ENCODE results near the gene CARHSP1. TPM values are rescaled to one million over a fixed set of nuclear protein-coding genes. Genes with fewer than 3 reads are reported as not detected.
A peak's percentile ranks its signal among the peaks of the same experiment; 100 is the strongest.

Gene CARHSP1
- total RNA-seq, 2 experiments from 2014 or later: 25.5 to 27.8 TPM

GRCh38 chr16:8910811-8911210 lies 42.0 kb upstream of the CARHSP1 start:
- intact Hi-C loops (cut with DNase I, micrococcal nuclease): no loop called here

GRCh38 chr16:8908810-8909468 lies 40.1 kb upstream of the CARHSP1 start:
- TF ChIP-seq CTCF (IDR thresholded peaks at IDR 0.05): no peak
- ChIA-PET CTCF (interaction anchor here (3.2 kb wide), 1 partner anchor 27 kb away, joined by 12 read pairs; no protein-coding TSS in a partner anchor), POLR2A (interaction anchor here (0.6 to 1.2 kb wide), 5 partner anchors 11 to 191 kb away, joined by 3 read pairs; no protein-coding TSS in a partner anchor)
- Histone ChIP-seq H3K27me3 (ENCODE audit: control insufficient read depth in 1 of 2, insufficient read depth in 2 of 2, low read length in 2 of 2) (no peaks in the 10 kb centered on the region), H3K9me3 (ENCODE audit: control insufficient read depth in 1 of 2, insufficient read depth in 1 of 2, low read length in 2 of 2) (no peaks in the 10 kb centered on the region), H3K36me3 (ENCODE audit: insufficient read depth, low read length) (peaks cover 97% of the 10 kb centered on the region), H3K4me3 (ENCODE audit: low read length) (no peak overlapping the region), H3K27ac (ENCODE audit: low read depth in 1 of 2, low read length in 2 of 2) (no peak overlapping the region), H3K4me1 (ENCODE audit: insufficient read depth, low read length) (peaks cover 16% of the 10 kb centered on the region)
- ATAC-seq (ENCODE audit: poor library complexity) (peak; percentile 69), DNase-seq (peak in 2 of 14 experiments; percentile 24 to 35)
- Mint-ChIP-seq H3K9me3 (no peaks in the 10 kb centered on the region), H3K36me3 (ENCODE audit: low read depth) (peaks cover 96% of the 10 kb centered on the region), H3K4me3 (no peak overlapping the region), H3K4me1 (ENCODE audit: low read depth) (peaks cover 23% of the 10 kb centered on the region), H3K27ac (peak overlapping the region; percentile 34), H3K27me3 (no peaks in the 10 kb centered on the region)
- intact Hi-C loops (cut with DNase I, micrococcal nuclease): loop anchor here (5.0 to 10.0 kb wide), 4 partner anchors 38 to 228 kb away; no protein-coding TSS in a partner anchor

More at GRCh38 chr16:8910811-8911210, 42.0 kb upstream of the CARHSP1 start:
- DNase-seq (no peak), ATAC-seq (ENCODE audit: poor library complexity) (no peak)
- Histone ChIP-seq H3K9me3 (ENCODE audit: control insufficient read depth in 1 of 2, insufficient read depth in 1 of 2, low read length in 2 of 2) (no peaks in the 10 kb centered on the region), H3K4me1 (ENCODE audit: insufficient read depth, low read length) (peaks cover 16% of the 10 kb centered on the region), H3K27ac (ENCODE audit: low read depth in 1 of 2, low read length in 2 of 2) (no peak overlapping the region), H3K4me3 (ENCODE audit: low read length) (no peak overlapping the region), H3K27me3 (ENCODE audit: control insufficient read depth in 1 of 2, insufficient read depth in 2 of 2, low read length in 2 of 2) (no peaks in the 10 kb centered on the region), H3K36me3 (ENCODE audit: insufficient read depth, low read length) (peaks cover 97% of the 10 kb centered on the region)
- H3K9me3 Mint-ChIP-seq: no peaks in the 10 kb centered on the region
- CTCF ChIA-PET: interaction anchor here (3.2 kb wide), 1 partner anchor 26 kb away, joined by 12 read pairs; no protein-coding TSS in a partner anchor
- TF ChIP-seq CTCF (IDR thresholded peaks at IDR 0.05): no peak
- no peak overlapping the region for H3K4me3 Mint-ChIP-seq
- POLR2A ChIA-PET: interaction anchor here (1.0 to 1.1 kb wide), 2 partner anchors 13 to 35 kb away, joined by 3 read pairs; no protein-coding TSS in a partner anchor
- no peak overlapping the region for H3K27ac Mint-ChIP-seq
- H3K4me1 Mint-ChIP-seq (ENCODE audit: low read depth): peaks cover 27% of the 10 kb centered on the region
- peaks cover 97% of the 10 kb centered on the region for H3K36me3 Mint-ChIP-seq (ENCODE audit: low read depth)
- no peaks in the 10 kb centered on the region for H3K27me3 Mint-ChIP-seq

- TF ChIP-seq CTCF (IDR thresholded peaks at IDR 0.05): no peak
- peaks cover 16% of the 10 kb centered on the region for H3K4me1 ChIP-seq (ENCODE audit: insufficient read depth, low read length)
- H3K9me3 Mint-ChIP-seq: no peaks in the 10 kb centered on the region
- no peaks in the 10 kb centered on the region for H3K27me3 Mint-ChIP-seq
- no peak overlapping the region for H3K27ac ChIP-seq (ENCODE audit: low read depth in 1 of 2, low read length in 2 of 2)
- H3K27me3 ChIP-seq (ENCODE audit: control insufficient read depth in 1 of 2, insufficient read depth in 2 of 2, low read length in 2 of 2): no peaks in the 10 kb centered on the region
- H3K4me1 Mint-ChIP-seq (ENCODE audit: low read depth): peaks cover 23% of the 10 kb centered on the region
- no peak for ATAC-seq (ENCODE audit: poor library complexity)
- intact Hi-C loops (cut with DNase I, micrococcal nuclease): loop anchor here (5.0 to 10.0 kb wide), 4 partner anchors 40 to 230 kb away; no protein-coding TSS in a partner anchor
- peaks cover 96% of the 10 kb centered on the region for H3K36me3 Mint-ChIP-seq (ENCODE audit: low read depth)
- H3K36me3 ChIP-seq (ENCODE audit: insufficient read depth, low read length): peaks cover 99% of the 10 kb centered on the region
- ChIA-PET POLR2A (no interaction called here), CTCF (interaction anchor here (1.7 kb wide), 1 partner anchor 29 kb away, joined by 4 read pairs; no protein-coding TSS in a partner anchor)
- H3K9me3 ChIP-seq (ENCODE audit: control insufficient read depth in 1 of 2, insufficient read depth in 1 of 2, low read length in 2 of 2): no peaks in the 10 kb centered on the region
- H3K4me3 Mint-ChIP-seq: no peak overlapping the region
- no peak overlapping the region for H3K4me3 ChIP-seq (ENCODE audit: low read length)
- DNase-seq: no peak
- H3K27ac Mint-ChIP-seq: no peak overlapping the region
These were observed 38.3 kb upstream of the CARHSP1 start for GRCh38 chr16:8907096-8907495.
